HG03521 (cell line): ENCODE data around the gene F13A1.

ENCODE experiments used
- ATAC-seq: cut with Tn5 transposase; IDR thresholded peaks from one replicate; pipeline ENCODE4 v1.9.1; 2021; ENCODE audit warnings: mild to moderate bottlenecking, moderate library complexity; ENCODE audit not compliant: unreplicated experiment

The F13A1 gene

DNA sequence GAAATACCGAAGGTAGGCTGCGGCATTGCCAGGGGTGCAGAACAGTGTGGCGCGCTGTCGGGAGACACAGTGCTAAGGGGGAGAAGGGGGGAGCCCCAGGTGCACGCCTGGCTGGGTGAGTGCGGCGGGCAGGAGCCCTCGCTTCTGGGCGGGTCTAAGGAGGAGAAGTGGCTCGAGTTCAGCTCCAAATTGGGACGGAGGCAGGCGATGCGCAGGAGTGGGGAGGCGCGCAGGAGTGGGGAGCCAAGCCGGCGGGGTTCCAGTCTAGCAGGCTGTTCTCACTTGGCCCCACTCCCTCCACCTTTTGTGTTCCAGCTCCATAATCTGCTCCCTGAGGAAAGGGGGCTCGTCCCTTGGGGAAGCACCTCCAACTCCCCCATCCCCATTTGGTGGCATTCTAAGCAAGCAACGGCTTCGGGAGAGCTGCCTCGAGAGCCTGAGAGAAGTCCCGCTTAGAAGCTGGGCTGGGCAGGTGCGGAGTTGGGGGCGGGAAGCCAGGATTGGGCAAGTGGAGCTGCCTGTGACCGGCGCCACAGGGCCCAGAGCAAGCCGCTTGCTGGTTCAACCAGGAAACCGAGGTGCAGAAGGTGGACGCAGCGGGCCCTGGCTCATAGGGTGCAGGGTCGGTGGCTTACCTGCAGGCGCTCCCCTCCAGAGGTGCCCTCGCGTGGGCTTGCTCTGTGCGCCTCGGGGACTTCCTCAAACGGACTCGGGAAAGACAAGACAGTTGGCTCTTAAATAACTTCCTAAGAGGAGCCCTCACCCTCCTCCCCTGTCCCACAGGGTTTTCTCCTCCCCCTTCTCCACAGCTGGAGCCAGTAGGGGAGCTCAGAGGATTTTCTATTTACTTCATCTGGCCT lies at the start of gene F13A1:
Gene F13A1, minus strand, starts transcription at position 711 of the 860 bp plus-strand sequence. CDS start 1,998 bp downstream, outside the sequence.
- no peak for ATAC-seq

DNA sequence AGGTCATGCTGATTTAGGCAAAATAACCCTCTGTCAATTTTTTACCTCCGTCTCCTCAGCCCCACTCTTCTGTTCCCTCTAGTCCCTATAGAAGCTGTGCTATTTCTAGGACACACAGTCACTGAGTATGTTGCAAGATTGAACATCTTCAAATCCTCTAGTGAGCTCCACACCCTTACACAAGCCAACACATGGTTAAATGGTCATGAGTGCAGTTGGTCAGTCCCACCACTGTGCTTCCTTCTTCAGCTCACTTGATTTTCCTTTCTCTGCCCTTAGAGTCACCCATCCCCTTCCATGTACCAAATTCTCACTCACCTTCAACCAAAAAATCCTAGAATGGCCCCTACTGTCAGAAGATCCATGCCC lies 48.2 kb upstream of the F13A1 start:
- no peak for ATAC-seq

DNA sequence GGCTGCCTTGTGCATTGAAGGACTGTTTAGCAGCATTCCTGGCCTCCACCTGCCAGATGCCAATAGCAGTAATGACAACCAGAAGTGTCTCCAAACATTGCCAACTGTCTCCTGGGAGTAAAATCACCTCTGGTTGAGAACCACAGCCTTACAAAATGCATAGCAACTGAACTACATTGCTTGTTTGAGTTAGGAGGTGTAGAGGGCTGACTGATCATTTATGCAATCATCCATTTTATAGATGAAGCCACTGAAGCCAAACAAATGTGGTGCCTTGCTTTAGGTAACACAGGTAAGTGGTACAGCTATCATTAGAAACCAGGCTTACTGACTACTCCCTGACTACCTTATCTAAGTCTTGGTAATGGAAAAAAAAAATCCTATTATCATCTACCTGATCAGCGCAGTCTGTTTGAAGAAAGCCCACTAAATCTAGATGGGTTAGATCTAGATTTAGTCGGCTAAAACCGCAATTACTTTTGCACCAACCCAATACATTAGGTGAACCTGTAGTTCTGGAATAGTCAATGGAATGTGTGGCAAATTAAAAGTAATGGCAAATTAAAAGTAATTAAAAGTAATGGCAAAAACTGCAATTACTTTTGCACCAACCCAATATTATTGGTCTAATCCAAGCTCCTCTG lies 47.7 kb upstream of the F13A1 start:
- no peak for ATAC-seq

DNA sequence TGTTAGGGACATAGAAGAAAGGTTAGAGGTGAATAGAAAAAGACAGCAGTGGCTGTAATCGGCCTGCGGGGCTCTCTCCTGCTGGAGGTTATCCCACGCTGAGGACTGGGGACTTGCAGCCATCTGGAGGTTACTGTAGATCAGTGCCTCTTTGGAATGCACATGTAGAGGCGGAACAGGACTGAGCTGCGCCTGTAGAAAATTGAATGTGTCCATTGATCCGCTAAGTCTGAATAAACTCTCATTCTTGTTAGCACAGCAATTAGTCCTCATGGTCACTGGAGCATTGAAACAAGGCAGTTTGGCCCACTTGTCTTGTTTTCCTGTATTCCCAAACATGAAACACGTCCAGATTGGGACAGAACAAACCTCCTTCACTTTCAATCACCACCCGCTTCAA lies 46.3 kb upstream of the F13A1 start:
- ATAC-seq = no peak

DNA sequence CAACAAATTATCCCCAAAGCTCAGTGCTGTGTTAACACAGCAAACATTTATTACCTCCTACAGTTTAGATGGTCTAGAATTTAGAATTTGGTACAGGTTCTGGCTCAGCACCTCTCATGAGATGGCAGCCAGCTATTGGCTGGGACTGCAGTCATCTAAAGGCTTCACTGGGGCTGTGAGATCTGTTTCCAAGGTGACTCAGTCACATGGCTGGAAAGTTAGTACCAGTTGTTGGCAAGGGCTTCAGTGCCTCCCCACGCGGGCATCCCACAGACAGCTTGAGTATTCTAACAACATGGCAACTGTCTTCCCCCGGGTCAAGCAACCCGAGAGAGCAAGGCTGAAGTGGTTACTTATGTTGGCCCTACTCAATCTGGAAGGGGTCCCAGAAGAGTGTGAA lies 44.8 kb upstream of the F13A1 start:
- ATAC-seq = no peak

DNA sequence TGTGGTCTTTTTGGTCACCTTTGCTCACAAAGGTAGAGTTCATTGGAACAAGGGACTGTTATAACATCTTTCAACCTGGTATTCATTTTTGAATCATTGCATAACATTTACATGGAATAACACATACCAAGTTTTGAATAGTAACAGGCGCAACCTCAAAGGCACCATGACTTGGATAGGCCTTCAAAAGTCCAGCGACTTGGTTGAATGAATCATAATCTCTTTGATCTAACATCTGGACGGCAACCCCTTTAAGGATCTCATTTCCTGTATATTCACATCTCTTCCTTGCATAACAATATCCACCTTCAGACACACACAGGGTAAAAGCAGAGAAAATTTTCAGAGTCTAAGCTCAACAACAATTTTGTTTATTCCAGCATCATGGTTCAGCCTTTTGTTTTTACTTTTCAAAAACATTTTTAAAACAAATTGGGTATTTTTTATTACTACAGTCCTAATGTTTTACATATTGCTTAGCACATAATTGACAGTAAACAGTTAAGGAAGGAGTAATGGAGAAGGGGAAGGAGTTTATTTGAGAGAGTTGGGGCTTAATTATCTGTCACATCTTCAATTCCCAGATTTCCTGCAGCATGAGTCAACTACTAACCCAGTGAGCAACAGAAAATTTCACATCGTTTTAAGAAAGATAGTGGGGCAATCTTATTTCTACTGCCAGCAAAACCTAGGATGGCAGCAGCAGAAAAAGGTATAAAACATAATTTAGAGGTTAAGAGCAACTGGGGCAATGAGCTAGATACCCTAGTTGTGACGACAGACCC lies 41.8 kb upstream of the F13A1 start:
- no peak for ATAC-seq

DNA sequence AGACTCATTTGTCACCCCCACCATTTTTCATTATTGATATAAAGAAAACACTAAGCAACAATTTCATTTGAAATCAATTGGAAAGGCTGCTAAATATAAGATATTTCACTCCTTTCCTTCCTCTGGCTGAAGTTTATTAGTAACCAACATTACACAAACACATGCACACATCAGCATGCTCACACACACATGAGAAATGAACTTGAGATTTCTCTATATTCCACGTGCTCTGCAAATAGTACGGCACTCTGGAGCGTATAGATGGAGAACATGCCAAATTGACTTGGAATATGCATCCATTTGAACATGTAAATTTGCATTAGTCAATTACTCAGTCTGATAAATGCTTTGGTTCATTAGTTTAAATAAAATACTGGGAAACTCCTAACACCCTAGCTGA lies 37.1 kb upstream of the F13A1 start:
- ATAC-seq = no peak

DNA sequence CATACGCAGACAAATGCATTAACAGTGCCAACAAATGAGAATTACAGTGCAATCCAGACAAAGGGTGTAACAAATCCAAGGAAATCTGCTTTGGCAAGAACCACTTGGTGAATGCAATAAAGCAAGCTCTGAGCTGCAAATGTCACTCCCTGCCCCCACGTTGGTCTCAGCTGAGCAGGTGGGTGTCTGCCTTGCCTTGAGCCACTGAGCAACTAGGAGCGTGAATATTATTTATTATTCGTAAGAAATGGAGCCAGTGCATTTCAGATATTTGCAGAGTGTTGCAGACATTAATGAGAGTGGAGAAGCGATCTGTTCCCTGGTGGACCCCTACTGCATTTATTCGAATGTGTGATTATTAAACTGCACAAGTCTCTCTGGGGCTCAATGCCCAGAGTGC lies 36.6 kb upstream of the F13A1 start:
- ATAC-seq = no peak

DNA sequence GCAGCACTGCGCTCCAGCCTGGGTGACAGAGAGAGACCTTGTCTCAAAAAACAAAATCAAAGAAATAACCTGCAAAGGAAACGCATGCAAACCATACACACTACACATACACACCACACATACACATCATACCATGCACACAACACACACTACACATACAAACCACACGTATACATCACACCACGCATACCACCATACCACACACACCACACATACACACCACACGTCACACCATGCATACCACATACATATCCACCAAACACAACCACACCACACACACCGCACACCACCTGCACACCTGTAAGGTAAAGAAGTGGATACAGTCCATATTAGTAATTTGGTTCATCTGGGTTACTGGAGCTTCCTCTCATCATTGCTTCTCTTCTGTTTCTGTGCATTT lies 32.3 kb upstream of the F13A1 start:
- ATAC-seq = no peak

DNA sequence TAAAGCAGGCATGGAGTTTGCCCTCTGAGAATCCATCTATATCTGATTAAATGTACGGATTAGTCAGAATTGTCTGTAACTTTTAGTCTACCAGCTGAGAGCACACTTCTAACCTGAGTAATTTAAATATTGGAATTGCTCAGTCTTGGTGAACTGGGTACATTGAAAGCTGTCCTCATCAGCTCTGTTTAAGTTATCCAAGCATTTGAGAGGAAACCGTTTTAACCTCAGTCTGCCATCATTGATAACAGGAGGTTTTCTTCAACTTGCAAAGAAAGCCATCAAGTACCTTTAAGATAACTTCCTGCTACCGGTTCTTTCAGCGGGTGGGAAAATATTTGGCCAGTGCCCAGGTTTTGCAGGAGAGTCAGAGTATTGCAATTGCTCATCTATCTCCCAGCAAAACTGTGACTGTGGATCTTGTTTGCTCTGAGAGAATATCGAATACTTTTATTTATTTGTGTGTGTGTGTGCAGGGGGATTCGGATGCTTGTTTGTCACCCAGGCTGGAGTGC lies 31.1 kb upstream of the F13A1 start:
- ATAC-seq = no peak

DNA sequence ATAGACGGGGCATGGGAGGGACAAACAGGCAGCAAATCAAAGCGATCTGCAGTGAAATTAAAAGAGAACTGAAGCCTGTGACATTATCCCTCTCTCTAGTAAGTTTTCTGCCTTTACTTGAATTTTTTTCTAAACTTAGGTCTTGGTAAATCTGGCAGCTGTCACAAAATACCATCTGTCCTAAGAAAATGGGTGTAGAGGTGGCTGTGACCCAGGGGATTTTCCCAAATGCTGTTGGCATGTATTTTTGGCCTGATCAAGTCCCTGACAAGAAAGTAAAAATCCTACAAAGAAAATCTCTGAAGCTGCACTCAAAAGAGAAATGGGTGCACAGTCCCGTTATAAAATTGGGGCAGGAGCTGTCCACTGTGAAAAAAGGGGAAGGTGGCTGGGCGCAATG lies 30.2 kb upstream of the F13A1 start:
- no peak for ATAC-seq

DNA sequence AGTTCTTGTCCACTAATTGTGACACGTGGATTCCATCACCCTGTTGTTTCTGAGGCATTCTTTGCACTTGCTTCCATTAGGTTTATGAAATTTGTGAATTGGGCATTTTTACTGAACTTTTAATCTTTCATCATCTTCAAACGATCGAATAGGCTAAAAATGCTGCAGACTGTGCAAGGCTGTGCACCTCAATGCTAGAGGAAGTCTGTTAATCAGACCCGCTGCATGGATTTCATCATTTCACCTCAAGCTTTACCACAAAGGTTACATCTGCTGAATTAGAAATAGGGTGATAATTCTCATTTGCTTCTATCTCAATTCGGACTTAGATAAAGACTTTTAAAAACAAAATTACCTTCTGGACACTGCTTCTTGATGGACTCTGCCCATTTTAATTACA lies 27.8 kb upstream of the F13A1 start:
- ATAC-seq = no peak

DNA sequence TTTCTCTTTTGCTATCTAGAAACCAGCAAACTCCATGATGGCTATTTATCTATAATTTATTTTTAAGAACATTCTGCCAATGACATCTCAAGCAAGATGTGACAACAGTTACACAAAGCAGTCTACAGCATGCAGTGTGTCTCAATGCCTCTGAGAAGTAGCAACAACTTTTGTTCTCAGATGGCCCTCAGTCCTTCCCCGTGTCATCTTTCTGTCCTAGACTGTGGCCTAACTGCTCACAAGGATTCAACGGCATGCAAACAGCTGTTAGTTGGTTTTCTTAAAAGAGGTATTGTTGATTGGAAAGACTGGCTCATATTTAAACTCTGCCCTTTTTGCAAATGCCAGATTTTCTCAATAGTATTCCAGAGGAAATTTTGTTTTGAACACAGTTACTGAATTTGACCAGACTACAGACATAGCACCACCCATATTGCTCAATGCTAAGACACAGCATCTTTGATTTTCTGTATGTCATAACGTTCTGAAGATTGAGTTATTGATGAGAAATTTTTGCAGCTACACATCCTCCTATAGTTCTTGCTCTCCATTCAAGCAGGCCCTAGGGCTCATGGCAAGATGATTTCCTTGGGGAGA lies 26.1 kb upstream of the F13A1 start:
- ATAC-seq = no peak

DNA sequence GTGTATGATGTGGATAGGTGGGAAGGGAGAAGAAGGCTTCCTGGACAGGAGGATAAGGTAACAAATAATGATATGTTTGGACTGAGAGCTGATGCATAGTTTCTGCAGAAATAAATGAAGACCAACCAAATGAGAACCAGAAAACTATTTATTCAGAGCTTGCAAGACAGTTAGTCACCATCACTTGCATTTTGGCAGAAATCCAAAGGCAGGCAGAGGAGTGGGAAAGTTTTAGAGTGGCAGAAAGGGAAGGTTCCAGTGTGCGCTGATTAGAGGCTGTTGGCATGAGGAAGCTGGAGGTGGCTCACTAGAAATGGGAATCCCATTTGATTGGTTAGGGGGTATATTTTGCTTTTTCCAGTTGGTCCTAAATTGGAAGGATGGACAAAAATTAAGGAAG lies 13.0 kb upstream of the F13A1 start:
- ATAC-seq = no peak

DNA sequence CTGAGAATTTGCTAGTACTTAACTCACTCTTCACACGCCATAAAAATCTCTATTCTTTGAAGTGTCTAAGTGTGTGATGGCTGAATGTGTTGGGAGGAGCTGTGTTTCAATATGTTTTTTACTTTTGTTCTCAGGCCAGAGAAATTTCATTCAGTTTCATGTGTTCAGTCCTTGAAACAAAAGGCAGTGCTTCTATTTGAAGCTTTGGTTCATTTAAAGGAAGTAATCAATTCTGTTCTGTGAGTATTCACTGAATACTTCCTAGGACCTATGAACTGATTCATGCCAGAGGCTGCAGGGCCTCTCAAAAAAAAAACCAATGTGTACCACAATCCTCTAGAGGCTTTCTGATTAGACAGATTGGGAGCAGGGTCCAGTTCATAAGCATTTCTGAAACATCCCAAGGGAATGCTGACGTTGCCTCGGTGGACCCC lies 12.4 kb upstream of the F13A1 start:
- ATAC-seq = peak; percentile 27

DNA sequence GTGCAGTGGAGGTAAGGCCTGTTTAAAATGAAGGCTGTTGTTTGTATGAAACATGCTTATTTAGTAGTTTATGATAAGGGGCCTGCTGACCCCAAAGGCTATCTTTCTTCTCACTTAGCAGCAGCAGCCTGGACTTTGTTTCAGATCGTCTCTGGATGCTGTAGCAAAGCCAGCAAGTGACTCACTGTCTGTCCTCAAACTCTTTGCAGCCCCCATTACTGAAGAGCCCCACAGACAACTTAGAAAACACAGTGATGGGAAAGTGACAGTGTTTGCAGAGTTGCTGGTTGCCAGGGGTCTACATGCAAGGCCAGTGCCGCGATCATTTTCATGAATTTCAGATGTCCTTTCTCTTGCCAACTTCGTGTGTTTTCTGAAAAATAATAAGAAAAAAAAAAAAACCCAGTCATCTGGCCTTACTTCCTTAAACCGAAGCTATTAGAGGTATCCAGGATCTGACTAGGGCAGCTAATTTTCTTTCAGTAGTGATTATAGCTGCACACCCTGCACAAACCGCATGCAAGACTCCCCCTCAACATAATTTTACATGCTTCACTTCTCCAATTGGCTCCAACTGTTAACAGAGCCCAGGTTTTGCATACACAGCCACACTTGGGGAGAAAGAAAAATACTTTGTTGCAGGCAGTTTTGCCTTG lies 11.6 kb upstream of the F13A1 start:
- ATAC-seq = peak; percentile 58

DNA sequence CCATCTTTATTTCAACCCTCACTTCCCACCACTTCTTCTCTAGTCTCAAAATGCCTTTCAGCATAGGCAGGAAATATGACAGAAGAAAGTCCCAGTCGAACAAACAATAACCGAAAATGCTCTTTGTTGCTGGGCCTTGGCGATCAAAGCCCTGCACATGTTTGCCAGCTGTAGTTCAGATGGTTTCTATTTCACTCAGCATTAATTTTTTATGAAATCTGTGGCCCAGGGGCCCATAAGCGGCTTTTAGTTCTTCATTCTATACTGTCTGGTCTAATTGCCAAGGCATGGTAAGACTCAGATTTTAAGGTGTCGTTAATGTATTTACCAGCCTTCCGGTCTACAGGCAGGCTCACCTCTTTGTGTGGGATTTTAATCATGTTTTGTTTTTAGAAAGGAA lies 10.9 kb upstream of the F13A1 start:
- peak; percentile 69 for ATAC-seq

DNA sequence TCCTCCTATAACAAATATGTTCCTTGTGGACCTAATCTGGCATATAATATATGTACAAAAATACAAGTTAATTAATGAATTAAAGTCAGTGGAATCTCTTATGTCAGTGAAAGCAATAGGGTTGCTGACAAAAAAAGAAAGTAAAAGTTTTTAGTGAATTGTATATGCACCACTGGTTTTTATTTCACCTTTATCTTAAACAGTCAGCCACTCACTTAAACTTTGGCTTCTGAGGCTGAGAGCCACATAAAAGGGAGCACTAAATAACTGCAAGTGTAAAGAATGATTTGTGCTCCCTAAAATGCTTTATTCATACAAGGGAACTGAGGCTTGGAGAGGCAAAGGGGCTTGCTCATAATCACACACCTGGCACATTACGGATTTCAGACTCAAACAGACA lies 9.9 kb upstream of the F13A1 start:
- no peak for ATAC-seq

DNA sequence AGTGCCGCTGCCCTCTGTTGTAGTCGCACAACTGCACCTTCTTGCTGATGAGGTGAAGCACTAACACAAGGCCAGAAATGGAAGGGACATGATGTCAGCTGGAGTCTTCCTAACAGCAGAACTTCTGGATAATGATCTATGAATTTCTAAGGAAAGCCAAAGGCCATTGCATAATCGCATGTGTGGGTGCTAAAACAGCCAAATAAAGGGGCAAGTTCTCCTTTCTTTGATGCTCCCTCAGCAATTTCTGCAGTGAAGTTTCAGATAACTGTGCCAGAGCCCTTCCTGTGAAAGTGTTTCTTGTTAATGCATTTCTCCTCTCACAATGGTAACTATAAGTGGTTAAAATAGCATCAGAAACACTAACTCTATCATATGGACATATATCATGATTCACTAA lies 8.0 kb upstream of the F13A1 start:
- ATAC-seq = no peak

DNA sequence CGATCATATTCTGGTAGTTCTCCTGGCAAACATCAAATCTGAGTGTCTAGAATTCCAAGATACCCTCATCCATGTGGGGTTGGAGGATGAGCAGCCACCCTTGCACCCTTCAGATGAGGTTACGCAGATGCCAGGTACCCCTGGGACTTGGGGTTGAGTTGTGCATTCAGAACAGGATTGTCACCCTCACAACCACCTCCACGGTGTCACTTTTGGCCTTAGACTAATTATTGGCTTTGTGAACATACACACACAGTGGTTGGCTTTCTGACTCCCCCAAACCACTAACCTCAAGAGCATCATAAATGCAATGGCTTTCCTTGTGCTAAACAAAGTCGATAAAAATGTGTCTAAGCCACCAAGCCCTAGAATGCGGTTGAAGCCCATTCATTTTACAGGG lies 2.9 kb upstream of the F13A1 start:
- ATAC-seq = no peak

DNA sequence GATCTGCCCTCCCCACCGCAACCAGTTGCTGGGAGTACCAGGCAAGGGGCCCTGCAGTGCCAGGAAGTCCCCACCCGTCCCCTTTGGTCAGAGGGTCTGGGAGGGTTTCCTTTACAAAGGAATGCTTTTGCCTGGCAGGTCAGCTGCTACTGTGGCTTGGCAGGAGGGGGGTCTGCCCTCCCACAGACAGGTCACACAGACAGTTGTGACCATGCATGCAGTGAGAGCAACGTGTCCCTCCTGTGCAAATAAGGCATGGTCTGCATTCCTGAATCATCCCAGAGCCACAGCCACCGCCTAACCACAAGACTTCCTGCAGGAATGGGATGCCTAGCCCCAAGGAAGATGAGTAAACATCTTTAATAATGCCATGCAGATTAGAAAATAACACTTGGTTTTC lies 439 bp upstream of the F13A1 start:
- no peak for ATAC-seq
